Esophagus muscularis mucosa (tissue), 3 donors: Measurements from ENCODE around the gene IL18RAP.

Source experiments
- POLR2AphosphoS5 ChIP-seq, 2 donors: sonication (generic); formaldehyde crosslinking; IDR thresholded peaks; one replicate each; pipeline ENCODE4 v1.6.1; 2017; ENCODE audit warnings: antibody characterized with exemption in 2 of 2
- TF ChIP-seq, protein P1 (sequence below), 3 experiments: fragments of 200-600 bp in 2 of 3; fragments of 450-650 bp in 1 of 3; sonication (generic) in 2 of 3; IDR thresholded peaks; one replicate each; pipeline ENCODE4 v1.5.1; 2017 to 2019; ENCODE audit warnings: antibody characterized with exemption in 3 of 3, mild to moderate bottlenecking in 2 of 3, moderate library complexity in 1 of 3

DNA sequence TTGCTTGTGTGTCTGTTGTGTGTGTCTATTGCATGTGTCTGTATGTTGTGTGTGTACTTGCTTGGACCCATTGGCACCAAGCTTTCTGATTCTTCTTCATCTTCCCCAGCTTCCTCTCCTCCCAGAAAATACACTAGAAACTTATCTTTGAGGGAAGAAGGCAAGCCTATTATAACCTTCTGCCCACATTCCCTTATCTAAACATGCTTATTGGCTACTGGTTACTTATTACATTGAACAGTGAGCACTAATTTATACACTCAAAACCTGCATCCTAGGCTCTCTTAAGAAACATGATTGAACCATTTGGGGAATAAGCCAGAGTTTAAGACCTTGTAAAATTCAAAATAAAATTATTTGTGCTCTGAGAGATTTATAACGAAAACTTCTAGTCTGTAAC is 76.6 kb downstream of the IL18RAP start:
- TF ChIP-seq, protein P1, sequence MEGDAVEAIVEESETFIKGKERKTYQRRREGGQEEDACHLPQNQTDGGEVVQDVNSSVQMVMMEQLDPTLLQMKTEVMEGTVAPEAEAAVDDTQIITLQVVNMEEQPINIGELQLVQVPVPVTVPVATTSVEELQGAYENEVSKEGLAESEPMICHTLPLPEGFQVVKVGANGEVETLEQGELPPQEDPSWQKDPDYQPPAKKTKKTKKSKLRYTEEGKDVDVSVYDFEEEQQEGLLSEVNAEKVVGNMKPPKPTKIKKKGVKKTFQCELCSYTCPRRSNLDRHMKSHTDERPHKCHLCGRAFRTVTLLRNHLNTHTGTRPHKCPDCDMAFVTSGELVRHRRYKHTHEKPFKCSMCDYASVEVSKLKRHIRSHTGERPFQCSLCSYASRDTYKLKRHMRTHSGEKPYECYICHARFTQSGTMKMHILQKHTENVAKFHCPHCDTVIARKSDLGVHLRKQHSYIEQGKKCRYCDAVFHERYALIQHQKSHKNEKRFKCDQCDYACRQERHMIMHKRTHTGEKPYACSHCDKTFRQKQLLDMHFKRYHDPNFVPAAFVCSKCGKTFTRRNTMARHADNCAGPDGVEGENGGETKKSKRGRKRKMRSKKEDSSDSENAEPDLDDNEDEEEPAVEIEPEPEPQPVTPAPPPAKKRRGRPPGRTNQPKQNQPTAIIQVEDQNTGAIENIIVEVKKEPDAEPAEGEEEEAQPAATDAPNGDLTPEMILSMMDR (IDR thresholded peaks at IDR 0.05), result no peak
- no peak for TF ChIP-seq POLR2AphosphoS5 (IDR thresholded peaks at IDR 0.05)
